ENCODE data around the gene PPFIBP1.

The PPFIBP1 gene

DNA sequence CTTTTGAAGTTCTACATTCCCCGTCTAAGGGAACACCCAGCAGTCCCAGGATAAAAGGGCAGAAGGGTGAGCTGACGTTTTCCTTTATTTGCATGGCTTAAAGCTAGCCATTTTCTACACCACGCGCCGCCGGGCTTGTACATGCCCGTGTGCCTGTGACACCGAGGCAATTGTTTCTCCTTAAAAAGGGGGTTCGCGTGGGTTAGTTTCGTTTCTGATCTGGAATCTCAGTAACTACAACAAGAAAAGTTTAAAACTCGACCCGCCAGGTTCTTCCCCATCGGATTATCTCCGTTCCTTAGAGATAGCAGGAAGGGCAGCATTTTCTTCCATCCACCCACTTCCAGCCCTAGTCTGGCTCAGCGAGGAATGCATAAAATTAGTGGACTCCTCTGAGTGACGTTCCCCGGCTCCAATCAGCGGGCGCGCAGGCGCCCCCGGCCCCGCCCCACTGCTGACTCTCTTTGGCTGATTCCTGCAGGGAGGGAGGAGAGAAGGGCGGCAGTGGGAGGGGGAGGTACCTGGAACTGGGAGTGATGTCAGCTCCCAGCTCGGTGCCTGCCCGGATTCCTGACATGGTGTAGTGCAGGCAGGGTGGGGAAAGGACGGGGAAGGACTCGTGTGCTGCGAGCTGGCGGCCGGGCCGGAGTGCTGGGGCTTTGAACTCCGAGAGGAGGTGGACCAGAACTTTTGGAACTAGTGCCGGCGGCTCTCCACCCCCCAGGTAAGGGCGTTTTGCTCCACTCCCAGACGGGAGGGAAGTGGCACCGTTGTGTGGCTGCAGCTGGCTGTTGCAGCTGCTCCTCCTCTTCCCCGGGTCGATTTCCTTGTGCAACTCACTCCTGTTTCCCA is at the start of gene PPFIBP1:
PPFIBP1 (plus strand) TSS at position 565 of the 852 bp plus-strand sequence. CDS start 109,191 bp downstream, outside the sequence.
- peak; percentile 96 to 98 for DNase-seq (ENCODE audit: low read depth in 1 of 2, low spot score in 1 of 2)

DNA sequence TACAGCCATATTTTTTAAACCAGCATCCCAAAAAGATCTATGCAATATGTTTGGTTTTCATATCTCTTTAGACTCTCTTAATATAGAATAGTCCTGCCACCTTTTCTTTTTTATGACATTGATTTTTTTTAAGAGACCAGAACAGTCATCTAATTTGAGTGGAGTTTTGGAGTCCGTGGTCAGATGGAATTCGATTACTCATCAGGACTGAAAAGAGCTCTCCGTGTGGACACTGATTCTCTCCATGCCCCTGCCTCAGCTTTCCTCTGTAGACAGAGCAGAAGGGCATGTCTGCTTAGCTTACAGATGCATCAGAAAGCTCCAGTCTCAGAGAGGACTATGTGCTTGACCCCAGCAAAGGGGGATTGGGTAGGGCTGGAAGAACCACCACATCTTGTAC is 49.7 kb upstream of the PPFIBP1 start:
- DNase-seq (ENCODE audit: low read depth in 1 of 2, low spot score in 1 of 2), result no peak

DNA sequence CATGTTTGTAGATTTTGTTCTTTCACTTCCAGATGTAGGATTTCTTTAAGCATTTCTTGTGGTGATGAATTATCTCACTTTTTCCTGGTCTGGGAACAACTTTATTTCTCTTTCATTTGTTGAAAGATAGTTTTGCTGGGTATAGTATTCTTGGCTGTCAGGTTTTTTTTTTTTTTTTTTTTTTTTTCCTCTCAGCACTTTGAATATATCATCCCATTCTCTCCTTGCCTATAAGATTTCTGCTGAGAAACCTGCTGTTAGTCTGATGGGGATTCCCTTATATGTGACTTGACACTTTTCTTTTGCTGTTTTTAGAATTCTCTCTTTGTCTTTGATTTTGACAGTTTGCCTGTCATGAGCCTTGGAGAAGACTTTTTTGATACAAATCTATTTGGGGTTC is 47.0 kb upstream of the PPFIBP1 start:
- DNase-seq (ENCODE audit: low read depth in 1 of 2, low spot score in 1 of 2), result no peak

DNA sequence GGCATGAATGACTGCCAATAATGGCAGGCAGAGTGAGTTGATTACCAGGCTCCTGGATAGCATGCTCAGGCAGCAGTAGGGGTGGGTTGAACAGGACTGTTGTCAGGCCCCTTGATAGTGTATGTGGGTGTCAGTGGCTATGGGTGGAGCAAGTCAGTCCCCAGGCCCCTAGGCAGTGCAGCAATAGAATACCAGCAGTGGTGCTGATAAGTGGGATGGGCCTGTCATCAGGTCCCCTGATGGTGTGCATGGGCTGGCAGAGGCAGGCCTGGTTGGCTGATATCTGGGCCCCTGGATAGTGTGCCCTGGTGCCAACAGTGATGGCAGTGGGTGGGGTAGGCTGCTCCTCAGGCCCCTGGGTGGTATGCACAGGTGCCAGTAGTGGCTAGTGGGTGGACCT is 45.1 kb upstream of the PPFIBP1 start:
- DNase-seq (ENCODE audit: low read depth in 1 of 2, low spot score in 1 of 2), result no peak

DNA sequence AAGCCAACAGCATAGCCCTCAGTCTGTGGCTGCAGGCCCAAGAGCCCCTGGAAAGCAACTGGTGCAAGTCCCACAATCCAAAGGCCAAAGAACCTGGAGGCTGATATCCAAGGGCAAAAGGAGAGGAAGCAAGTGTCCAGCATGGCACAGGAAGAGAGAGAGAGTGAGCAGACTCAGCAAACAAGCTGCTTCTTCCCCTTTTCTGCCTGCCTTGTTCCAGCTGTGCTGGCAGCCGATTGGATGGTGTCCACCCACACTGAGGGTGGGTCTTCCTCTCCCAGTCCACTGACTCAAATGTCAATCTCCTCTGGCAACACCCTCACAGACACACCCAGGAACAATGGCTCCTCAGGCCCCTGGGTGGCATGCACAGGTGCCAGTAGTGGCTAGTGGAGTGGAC is 44.0 kb upstream of the PPFIBP1 start:
- no peak for DNase-seq (ENCODE audit: low read depth in 1 of 2, low spot score in 1 of 2)

DNA sequence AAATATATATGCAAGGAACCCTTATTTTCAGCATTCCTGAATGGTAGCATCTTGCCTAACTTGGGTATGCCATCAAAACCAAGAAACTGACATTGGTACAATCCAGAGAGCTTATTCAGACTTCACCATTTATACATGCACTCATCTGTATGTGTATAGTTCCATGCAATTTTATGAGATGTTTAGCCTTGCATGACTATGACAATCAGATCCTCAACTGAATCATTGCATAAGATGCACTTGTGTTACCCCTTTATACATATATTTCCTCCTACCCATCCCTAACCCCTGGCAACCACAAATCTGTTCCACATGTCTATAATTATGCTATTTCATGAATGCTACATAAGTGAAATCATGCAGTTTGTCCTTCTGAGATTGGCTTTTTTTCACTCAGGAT is 37.0 kb upstream of the PPFIBP1 start:
- no peak for DNase-seq (ENCODE audit: low read depth in 1 of 2, low spot score in 1 of 2)

DNA sequence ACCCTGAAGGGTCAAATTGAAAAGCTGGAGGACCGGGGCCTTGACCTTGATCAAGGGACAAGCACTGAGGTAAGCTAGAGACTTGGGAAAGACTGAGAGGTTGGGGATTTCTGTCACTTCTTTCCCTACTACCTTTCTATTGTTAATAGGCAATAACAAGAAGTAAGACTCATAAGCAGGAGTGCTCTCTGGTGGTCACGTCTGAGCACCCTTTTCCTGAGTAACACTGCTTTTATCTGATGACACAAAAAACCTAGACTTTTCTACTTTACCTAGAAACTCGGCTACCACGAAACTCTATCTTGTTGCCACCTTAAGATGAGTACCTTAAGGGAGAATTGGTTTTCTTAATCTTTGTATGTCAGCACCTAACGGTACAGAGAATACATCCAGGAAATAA is 35.5 kb upstream of the PPFIBP1 start:
- no peak for DNase-seq (ENCODE audit: low read depth in 1 of 2, low spot score in 1 of 2)

DNA sequence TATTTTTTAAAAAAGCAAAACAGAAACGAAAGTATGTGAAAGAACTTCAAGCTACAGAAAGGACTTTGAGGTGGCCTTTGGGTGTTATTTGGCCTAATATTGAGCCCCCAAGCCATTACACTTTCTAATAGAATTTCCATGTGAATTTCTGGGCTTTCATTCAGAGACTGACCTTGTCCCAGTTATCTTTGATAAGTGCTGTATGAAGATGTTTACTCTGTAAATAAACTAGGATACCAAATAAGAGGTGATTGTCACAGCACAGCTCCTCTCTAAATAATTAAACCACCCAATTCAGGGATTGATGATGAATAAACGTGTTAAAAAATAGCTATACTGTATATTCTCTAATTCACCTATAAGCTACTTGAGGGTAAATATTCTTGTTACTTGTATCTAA is 32.8 kb upstream of the PPFIBP1 start:
- no peak for DNase-seq (ENCODE audit: low read depth in 1 of 2, low spot score in 1 of 2)

DNA sequence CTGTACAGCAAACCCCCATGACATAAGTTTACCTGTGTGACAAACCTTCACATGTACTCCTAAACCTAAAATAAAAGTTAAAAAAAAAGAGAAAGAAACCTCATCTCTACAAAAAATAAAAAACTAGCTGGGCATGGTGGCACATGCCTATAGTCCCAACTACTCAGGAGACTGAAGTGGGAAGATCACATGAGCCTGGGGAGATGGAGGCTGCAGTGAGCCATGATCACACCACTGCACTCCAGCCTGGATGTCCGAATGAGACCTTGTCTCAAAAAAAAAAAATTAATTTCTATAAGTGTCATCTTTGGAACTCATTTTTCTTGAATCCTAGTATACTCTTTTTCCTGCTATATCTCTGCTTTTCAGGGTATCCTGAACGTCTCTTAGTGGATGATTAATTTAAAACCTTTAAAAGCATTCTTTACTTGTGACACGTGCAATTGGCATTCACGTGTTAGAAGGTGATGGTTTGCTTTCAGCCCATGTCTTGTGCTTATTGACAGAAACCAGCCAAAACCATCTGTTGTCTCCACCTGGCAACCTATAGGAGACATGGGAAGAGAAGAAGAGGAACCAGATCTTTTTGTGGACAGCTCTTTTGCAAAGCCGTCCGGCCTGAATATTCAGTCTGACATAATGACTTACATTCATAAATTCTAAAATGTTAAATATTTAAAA is 30.6 kb upstream of the PPFIBP1 start:
- DNase-seq (ENCODE audit: low read depth in 1 of 2, low spot score in 1 of 2), result no peak

DNA sequence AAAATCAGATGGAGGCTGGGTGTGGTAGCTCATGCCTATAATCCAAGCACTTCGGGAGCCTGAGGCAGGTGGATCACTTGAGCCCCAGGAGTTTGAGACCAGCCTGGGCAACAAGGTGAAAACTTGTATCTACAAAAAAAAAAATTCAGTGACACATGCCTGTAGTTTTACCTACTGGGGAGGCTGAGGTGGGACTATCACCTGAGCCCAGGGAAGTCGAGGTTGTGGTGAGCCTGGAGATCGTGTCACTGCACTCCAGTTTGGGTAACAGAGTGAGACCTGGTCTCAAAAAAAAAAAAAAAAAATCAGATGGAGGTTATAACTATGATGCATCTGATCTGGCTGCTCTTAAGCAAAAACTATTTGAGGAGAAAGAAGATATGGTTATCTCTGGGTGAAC is 26.6 kb upstream of the PPFIBP1 start:
- DNase-seq (ENCODE audit: low read depth in 1 of 2, low spot score in 1 of 2), result no peak

DNA sequence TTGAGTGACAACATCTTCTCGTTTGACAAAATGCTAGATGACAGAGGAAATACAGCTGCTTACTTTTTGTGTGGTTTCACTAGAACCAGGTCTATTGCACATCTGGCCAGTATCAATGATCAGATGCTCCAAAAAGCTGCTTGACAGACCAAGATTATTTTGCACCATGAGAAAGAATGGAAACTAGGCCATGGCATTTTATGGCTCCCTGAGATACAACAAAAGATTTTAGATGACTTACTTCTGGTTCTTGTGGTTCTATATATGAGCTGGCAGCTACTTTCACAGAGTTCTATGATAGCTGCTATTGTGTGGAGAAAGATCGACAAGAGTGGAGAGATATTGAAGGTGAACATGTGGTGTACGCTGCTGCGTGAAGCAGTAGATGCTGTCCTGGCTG is 25.9 kb upstream of the PPFIBP1 start:
- no peak for DNase-seq (ENCODE audit: low read depth in 1 of 2, low spot score in 1 of 2)

DNA sequence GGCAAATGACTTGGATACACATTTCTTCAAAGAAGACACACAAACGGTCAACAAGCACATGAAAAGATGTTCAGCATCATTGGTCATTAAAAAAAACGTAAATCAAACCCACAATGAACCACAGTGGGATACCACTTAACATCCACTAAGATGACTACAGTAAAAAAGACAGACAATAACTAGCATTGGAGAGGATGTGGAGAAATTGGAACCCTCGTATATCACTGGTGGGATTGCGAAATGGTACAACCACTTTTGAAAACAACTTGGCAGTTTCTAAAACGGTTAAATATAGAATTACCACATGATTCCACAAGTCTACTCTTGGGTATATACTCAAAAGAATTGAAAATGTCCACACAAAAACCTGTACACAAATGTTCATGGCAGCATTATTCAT is 25.2 kb upstream of the PPFIBP1 start:
- no peak for DNase-seq (ENCODE audit: low read depth in 1 of 2, low spot score in 1 of 2)

DNA sequence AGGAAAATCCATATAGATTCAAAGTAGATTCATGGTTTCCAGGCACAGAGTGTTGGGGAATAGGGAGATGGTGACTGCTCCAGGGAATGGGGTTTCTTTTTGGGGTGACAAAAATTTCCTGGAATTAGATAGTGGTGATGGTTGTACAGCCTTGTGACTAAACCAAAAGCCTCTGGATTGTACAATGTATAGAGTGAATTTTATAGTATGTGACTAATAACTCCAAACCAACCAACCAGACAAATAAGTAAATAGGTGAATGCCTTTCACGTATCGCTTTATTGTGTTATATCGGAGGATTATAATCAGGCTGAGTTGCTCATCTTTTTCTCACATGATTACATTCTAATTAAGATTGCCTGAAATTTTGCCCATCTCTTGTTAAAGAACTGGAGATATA is 24.6 kb upstream of the PPFIBP1 start:
- no peak for DNase-seq (ENCODE audit: low read depth in 1 of 2, low spot score in 1 of 2)

DNA sequence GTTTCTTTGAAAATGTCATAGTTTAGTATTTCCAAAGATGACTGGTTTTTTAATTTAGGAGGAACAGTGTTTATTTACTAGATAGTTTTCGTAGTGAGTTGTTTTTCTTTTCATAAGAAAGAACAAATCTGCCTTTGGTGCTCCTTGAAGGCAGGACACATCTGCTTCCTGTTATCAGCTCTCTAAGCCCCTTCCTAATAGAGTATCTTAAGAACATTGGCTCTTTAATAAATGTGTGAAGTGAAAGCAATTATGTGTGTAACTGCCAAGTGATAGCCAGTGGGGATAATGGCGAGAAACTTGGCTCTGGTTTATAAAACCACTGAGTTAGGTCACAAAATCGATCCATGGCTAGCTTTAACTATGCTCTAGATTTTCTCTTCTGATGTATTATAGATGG is 23.5 kb upstream of the PPFIBP1 start:
- DNase-seq (ENCODE audit: low read depth in 1 of 2, low spot score in 1 of 2), result no peak

DNA sequence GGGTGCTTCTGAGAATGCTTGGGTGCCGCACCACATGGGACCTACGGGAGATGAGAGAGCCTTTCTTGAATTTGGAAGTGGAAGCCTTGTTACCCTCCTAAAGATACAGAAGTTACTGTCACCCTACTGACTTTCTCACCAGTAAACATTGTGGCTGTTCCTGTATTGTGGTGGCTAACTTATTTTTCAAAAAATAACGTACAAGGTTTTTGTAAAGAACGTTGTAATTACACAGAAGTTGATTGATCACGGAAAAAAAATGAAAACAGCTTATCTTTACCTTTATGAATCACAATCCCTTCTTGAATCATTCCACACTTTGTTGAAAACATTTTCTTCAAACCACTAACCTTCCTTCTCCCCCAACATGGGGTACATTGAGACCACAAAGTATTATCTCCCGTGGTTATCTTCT is 22.0 kb upstream of the PPFIBP1 start:
- no peak for DNase-seq (ENCODE audit: low read depth in 1 of 2, low spot score in 1 of 2)

DNA sequence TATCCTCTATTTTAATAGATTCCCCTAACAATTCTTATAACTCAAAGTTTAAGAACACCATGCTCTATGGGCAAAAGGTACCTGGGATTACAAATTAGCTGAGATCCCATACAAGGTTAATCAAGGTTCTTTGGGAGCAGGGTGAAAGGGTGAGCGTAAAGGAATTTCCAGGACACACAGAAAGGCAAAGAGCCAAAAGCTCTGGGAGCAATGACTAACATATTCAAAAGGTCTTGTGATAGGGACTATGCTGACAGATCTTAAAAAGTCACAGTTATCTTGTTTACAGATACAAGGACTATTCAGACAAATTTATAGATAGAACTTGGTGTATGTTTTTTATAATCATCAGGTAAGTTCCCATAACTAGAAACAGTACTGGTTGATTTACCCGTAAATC is 19.5 kb upstream of the PPFIBP1 start:
- no peak for DNase-seq (ENCODE audit: low read depth in 1 of 2, low spot score in 1 of 2)

DNA sequence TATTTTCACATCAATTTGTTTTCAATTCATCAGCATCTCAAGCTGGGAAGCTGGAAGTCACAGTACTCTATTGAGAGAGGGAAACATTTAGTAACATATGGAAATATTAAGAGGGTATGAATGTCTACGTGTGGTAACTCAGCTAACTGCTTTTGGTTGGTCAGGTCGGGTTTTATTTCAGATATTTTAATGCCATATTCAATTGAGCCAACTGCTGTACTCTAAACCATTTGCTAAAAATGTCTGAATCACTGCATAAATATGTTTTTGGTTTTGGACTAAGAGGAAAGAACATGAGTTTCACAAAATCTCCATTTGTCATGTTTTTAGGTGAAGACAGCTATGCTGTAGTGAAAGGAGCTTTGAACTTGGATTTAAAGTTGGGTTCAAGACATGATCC is 18.9 kb upstream of the PPFIBP1 start:
- no peak for DNase-seq (ENCODE audit: low read depth in 1 of 2, low spot score in 1 of 2)

DNA sequence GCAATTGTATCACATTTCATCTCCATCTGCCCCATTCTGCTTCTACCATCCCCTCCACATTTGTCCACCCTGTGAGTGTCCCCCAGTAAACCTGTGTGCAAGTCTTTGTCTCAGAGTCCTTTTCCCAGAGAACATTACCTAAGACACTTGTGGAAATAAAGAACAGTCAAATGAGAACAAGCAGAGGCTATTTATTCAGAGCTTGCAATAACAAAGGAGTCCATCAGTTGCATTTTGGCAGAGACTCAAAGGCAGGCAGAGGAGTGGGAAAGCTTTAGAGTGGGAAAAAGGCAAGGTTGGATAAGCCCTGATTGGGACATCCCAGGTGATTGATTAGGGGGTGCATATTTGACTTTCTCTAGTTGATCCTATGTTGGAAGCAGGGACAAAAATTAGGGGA is 18.2 kb upstream of the PPFIBP1 start:
- DNase-seq (ENCODE audit: low read depth in 1 of 2, low spot score in 1 of 2), result no peak

DNA sequence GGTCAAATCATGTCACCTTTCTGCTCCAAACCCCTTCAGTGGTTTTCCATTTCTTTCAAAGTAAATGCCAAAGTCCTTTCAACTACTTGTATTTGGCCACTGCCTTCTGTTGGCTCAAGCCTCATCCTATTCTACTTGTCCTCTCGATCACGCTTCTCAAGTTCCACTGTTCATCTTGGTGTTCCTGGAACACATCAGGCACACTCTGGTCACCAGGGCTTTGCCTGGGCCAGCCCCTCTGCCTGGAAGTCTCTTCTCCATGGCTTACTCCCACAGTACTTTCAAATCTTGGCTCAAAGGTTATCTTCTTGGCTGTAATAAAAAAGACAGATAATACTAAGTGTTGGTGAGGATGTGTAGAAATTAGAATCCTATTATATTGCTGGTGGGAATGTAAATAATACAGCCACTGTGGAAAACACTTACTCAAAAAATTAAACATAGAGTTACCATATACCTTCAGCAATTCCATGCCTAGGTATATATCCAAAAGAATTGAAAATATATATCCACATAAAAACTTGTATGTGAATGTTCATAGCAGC is 17.3 kb upstream of the PPFIBP1 start:
- no peak for DNase-seq (ENCODE audit: low read depth in 1 of 2, low spot score in 1 of 2)

DNA sequence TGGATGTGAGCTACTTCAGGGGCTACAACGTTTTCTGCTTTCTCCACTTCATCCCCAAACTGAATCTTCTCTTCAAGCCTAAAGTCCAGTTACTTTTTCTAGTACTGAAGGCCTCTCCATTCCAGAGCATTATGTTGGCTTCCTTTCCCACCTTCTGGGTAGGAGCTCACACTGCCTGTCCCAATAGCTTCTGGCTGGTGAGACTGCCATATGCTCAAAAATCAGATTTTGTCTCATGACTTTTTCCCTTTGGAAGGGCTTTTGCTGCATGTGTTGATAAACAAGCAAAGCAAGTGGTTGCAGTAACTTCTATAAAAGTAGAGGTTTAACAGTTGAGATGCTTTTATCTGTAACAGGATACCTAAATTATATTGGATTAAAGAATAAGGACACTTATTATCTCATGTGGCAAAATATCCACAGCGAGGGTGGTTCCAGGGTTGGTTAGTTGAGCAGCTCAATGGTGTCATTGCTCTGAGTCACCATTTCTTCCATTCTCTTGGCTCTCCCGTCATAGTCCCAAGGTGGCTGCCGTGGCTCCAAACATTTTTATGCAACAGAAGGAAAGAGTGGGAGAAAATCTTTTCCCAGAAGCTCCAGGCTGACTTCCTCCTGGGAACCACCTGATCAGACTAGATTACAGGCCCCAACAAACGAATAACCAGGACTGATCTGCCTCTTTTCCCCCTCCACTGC is 15.1 kb upstream of the PPFIBP1 start:
- no peak for DNase-seq (ENCODE audit: low read depth in 1 of 2, low spot score in 1 of 2)

DNA sequence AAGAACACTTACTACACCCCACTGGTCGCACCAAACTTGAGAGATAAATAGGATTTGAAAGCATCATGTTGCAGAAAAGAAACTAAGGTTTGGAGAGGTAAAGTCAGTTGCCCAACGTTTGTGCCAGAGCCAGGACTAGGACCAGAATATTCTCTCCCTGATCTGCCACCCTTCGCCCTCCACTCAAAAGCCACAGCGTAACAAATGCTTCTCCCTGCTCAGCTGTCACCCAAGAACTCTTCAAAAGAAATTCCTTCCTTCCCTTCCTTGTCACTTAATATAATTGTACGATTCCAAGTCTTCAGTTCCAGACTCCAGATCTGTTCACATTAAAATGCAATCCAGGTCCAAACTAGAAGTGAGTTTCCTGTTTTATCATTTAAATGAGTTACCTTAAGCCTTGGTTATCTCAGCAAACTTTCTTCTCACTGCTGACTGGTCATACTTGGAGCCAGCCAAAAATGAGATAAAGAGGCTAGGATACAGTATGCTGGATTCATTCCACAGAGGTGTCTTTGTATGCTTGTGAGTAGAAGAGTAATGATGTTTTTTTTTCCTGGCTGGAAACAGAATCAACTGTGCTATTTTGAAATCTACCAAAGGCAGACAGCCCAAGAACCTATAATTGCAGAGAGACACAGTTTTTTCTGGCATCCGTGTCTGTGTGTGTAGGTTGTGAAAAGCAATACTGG is 12.8 kb upstream of the PPFIBP1 start:
- no peak for DNase-seq (ENCODE audit: low read depth in 1 of 2, low spot score in 1 of 2)
